CD4-positive, alpha-beta T cell (primary cell): ENCODE measurements around the gene PLCB2. TPM values are rescaled to one million over a fixed set of nuclear protein-coding genes. Genes with fewer than 3 reads are reported as not detected.

Experiments used
- ATAC-seq: fragments of 200-7000 bp; cut with Tn5 transposase; one replicate; pipeline ENCODE4 v1.10.0; 2022; ENCODE audit warnings: mild to moderate bottlenecking; ENCODE audit not compliant: poor library complexity
- CTCF ChIA-PET: fragments of 350-600 bp; sonication (Branson Sonifier 250); formaldehyde crosslinking; loops from one replicate; lab custom pipeline; 2021; ENCODE audit warnings: antibody characterized with exemption, inconsistent platforms; lab: Charles Lee
- POLR2A ChIA-PET: fragments of 350-600 bp; sonication (Branson Sonifier 250); formaldehyde crosslinking; loops from one replicate; lab custom pipeline; 2021; ENCODE audit warnings: antibody characterized with exemption, inconsistent platforms; lab: Charles Lee
- DNase-seq, 14 experiments: peaks; one replicate each; pipeline ENCODE4 v3.0.0-alpha.2; 2013 to 2020; ENCODE audit warnings: mixed read lengths in 2 of 14
- H3K27ac ChIP-seq, 2 donors: one replicate each; pipeline versions ENCODE4 v1.5.1 to v1.7.0; 2013; ENCODE audit warnings: low read length in 2 of 2, low read depth in 1 of 2, mild to moderate bottlenecking in 1 of 2
- H3K27me3 ChIP-seq, 2 experiments: 1 replicate in 1 of 2; 2 replicates in 1 of 2; pipeline versions ENCODE4 v1.6.1 to v1.7.0; 2013; ENCODE audit warnings: low read length in 2 of 2, control low read depth in 1 of 2, mild to moderate bottlenecking in 1 of 2, moderate library complexity in 1 of 2; ENCODE audit not compliant: insufficient read depth in 2 of 2, control insufficient read depth in 1 of 2
- H3K36me3 ChIP-seq: one replicate; pipeline ENCODE4 v1.6.1; 2013; ENCODE audit warnings: low read length, control low read depth; ENCODE audit not compliant: insufficient read depth
- H3K4me1 ChIP-seq: one replicate; pipeline ENCODE4 v1.6.1; 2013; ENCODE audit warnings: low read length, control low read depth; ENCODE audit not compliant: insufficient read depth
- H3K4me3 ChIP-seq: one replicate; pipeline ENCODE4 v1.5.1; 2013; ENCODE audit warnings: mild to moderate bottlenecking, low read length, moderate library complexity
- H3K9me3 ChIP-seq, 2 experiments: 1 replicate in 1 of 2; 2 replicates in 1 of 2; pipeline versions ENCODE4 v1.6.1 to v1.7.0; 2013; ENCODE audit warnings: low read length in 2 of 2, mild to moderate bottlenecking in 2 of 2, control low read depth in 1 of 2, moderate library complexity in 1 of 2; ENCODE audit not compliant: control insufficient read depth in 1 of 2, insufficient read depth in 1 of 2
- H3K27ac Mint-ChIP-seq: one replicate; pipeline ENCODE4 v1.8.0; 2020; ENCODE audit warnings: mixed read lengths
- H3K27me3 Mint-ChIP-seq: one replicate; pipeline ENCODE4 v1.8.0; 2021; ENCODE audit warnings: mixed read lengths
- H3K36me3 Mint-ChIP-seq: one replicate; pipeline ENCODE4 v1.8.0; 2021; ENCODE audit warnings: low read depth, mixed read lengths
- H3K4me1 Mint-ChIP-seq: one replicate; pipeline ENCODE4 v1.8.0; 2021; ENCODE audit warnings: low read depth, mixed read lengths
- H3K4me3 Mint-ChIP-seq: one replicate; pipeline ENCODE4 v1.8.0; 2020; ENCODE audit warnings: mild to moderate bottlenecking, mixed read lengths
- H3K9me3 Mint-ChIP-seq: one replicate; pipeline ENCODE4 v1.8.0; 2020; ENCODE audit warnings: mixed read lengths
- intact Hi-C, 2 experiments: fragments of 100-400 bp; cut with DNase I in 1 of 2; cut with micrococcal nuclease in 1 of 2; formaldehyde crosslinking; loops; one replicate each; pipeline versions ENCODE4 v1.15.1 to v1.9.0; 2023 to 2025; cut with DNase I, micrococcal nuclease
- total RNA-seq, 174 experiments: library from RNA in 2 of 174; stranded (reverse) in 2 of 174; gene quantifications; one replicate each; pipeline ENCODE4 v1.2.3 and lab custom pipeline; 2021 to 2026
- TF ChIP-seq, protein P1 (sequence below): fragments of 200-600 bp; IDR thresholded peaks from one replicate; pipeline ENCODE4 v1.8.0; 2022; ENCODE audit warnings: antibody characterized with exemption, mild to moderate bottlenecking

The PLCB2 gene
- total RNA-seq, 2 experiments from 2014 or later = 206 to 222 TPM

DNA sequence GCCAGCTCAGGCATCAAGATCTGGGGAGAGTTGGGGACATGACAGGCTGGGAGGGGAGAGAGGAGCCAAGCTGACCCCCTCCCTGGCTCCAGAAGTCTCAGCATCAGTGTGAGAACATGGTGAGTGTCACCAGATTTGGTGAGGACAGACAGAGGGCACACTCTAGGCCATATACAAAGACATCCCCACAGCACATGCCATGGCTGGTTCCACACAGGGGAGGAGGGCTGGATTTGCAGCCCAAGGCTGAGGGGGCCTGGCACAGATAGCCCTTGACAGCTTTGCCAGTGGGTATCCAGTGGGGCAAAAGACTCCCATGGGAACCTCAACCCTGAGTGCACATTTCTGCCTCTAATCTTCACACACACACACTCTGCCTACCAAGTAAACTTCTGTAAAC lies 14.7 kb downstream of the PLCB2 start:
- ATAC-seq (no peak), DNase-seq (no peak)
- Histone ChIP-seq H3K27me3 (no peaks in the 10 kb centered on the region), H3K4me1 (no peaks in the 10 kb centered on the region), H3K27ac (no peak overlapping the region), H3K9me3 (no peaks in the 10 kb centered on the region), H3K36me3 (peaks cover 85% of the 10 kb centered on the region), H3K4me3 (no peak overlapping the region)
- no peak overlapping the region for H3K27ac Mint-ChIP-seq
- H3K4me1 Mint-ChIP-seq = no peaks in the 10 kb centered on the region
- H3K36me3 Mint-ChIP-seq = peaks cover 71% of the 10 kb centered on the region
- TF ChIP-seq, protein P1, sequence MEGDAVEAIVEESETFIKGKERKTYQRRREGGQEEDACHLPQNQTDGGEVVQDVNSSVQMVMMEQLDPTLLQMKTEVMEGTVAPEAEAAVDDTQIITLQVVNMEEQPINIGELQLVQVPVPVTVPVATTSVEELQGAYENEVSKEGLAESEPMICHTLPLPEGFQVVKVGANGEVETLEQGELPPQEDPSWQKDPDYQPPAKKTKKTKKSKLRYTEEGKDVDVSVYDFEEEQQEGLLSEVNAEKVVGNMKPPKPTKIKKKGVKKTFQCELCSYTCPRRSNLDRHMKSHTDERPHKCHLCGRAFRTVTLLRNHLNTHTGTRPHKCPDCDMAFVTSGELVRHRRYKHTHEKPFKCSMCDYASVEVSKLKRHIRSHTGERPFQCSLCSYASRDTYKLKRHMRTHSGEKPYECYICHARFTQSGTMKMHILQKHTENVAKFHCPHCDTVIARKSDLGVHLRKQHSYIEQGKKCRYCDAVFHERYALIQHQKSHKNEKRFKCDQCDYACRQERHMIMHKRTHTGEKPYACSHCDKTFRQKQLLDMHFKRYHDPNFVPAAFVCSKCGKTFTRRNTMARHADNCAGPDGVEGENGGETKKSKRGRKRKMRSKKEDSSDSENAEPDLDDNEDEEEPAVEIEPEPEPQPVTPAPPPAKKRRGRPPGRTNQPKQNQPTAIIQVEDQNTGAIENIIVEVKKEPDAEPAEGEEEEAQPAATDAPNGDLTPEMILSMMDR = no peak
- H3K4me3 Mint-ChIP-seq = no peak overlapping the region
- no peaks in the 10 kb centered on the region for H3K27me3 Mint-ChIP-seq
- intact Hi-C loops = no loop called here
- ChIA-PET CTCF (no interaction called here), POLR2A (interaction anchor here (0.7 kb wide), 1 partner anchor 13 kb away, joined by 4 read pairs; no protein-coding TSS in a partner anchor)
- H3K9me3 Mint-ChIP-seq = no peaks in the 10 kb centered on the region

DNA sequence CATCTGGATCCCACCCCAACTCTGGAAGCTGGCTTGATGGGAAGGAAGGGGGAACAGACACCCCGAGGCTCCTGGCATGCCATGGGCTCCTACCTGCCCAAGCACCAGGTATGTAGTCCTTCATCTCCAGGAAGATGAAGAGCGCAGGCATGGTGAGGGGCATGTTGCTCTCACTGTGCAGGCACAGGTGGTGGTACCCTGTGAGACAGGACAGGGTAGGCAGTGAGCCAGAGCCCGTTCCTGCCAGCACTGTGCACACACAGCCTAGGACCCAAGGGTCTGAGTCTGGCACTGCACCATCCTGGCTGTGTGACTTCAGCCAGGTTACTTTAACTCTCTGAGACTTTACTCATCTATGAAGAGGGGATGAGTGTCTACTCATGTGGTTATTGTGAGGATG lies 15.5 kb downstream of the PLCB2 start:
- H3K27ac ChIP-seq = no peak overlapping the region
- Mint-ChIP-seq H3K27ac (no peak overlapping the region), H3K4me3 (no peak overlapping the region), H3K27me3 (no peaks in the 10 kb centered on the region), H3K4me1 (no peaks in the 10 kb centered on the region), H3K9me3 (no peaks in the 10 kb centered on the region), H3K36me3 (peaks cover 69% of the 10 kb centered on the region)
- H3K4me1 ChIP-seq = no peaks in the 10 kb centered on the region
- TF ChIP-seq, protein P1 = no peak
- intact Hi-C loops = no loop called here
- DNase-seq (no peak), ATAC-seq (no peak)
- no peaks in the 10 kb centered on the region for H3K27me3 ChIP-seq
- H3K36me3 ChIP-seq = peaks cover 87% of the 10 kb centered on the region
- CTCF ChIA-PET = no interaction called here
- no peak overlapping the region for H3K4me3 ChIP-seq
- POLR2A ChIA-PET = no interaction called here
- no peaks in the 10 kb centered on the region for H3K9me3 ChIP-seq

DNA sequence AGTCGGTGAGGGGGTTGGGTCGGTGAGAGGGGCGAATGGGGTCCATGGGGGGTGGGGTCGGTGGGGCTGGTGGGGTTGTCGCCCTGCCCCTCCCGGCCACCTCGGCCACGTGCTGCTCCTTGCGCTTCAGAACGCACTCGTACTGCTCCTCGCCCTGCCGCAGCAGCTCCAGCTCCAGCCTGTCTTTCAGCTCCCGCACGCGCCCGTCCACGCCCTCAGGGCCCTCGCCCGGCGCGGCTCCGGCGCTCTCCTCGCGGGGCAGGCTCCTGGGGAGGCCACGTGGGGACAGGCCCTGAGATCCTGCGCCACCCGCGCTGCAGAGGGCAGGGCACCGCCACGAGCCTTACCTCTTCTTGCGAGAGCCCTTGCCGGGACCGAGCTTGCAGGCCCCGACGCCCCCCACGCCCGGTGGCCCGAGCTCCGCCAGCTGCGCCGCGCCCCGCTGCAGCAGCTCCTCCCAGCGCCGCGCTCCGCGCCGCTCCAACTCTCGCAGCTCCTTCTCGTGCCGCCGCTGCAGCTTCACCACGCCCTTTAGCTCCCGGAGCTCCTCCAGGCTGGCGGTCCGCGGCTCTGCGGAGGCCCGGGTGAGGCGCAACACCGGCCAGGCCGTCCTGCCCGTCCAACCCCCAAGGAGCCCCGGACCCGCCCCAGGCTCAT lies 16.7 kb downstream of the PLCB2 start:
- Histone ChIP-seq H3K4me3 (no peak overlapping the region), H3K27ac (no peak overlapping the region), H3K4me1 (no peaks in the 10 kb centered on the region), H3K36me3 (peaks cover 82% of the 10 kb centered on the region), H3K9me3 (no peaks in the 10 kb centered on the region), H3K27me3 (no peaks in the 10 kb centered on the region)
- ATAC-seq (no peak), DNase-seq (no peak)
- CTCF ChIA-PET = no interaction called here
- no peak overlapping the region for H3K27ac Mint-ChIP-seq
- TF ChIP-seq, protein P1 = no peak
- H3K4me3 Mint-ChIP-seq = no peak overlapping the region
- no peaks in the 10 kb centered on the region for H3K9me3 Mint-ChIP-seq
- POLR2A ChIA-PET = interaction anchor here (0.8 kb wide), 1 partner anchor 16 kb away, joined by 3 read pairs; the partner anchor contains the start of gene PLCB2
- H3K36me3 Mint-ChIP-seq = peaks cover 57% of the 10 kb centered on the region
- intact Hi-C loops = no loop called here
- H3K4me1 Mint-ChIP-seq = no peaks in the 10 kb centered on the region
- no peaks in the 10 kb centered on the region for H3K27me3 Mint-ChIP-seq
